Hematopoietic multipotent progenitor cell treated with erythropoietin and hydrocortisone succinate and interleukin-3 and kit ligand, for 17 days (in vitro differentiated cells): ENCODE measurements around the gene FBXW4.

Source experiments
- DNase-seq: peaks from one replicate; pipeline ENCODE4 v3.0.0-alpha.2; 2015; ENCODE audit warnings: low spot score

The FBXW4 gene

GRCh38 chr10:101696632-101697031 lies 1.7 kb upstream of the FBXW4 start:
- no peak for DNase-seq

DNA sequence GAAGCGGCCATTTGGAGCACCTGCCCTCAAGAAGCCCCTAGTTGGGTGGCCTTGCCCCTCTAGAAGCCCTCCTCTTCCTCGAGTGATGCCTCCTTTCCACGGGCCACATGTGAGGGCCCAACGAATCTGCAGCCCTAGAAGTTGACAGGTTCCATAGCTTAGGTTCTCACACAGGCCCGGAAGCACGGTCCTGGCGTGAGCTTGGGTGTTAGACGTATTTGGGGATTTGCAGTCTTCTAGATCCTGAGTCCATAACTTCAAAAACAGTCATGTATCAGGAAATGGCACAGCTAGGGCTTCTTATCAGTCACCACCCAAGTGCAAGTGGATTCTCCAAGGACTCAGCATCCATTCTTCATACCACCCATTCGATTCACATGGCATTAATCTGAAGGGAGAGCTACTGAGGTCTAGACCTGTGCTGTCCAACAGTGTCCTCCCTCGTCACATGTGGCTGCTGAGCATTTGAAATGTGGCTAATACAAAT lies 477 bp upstream of the FBXW4 start:
- DNase-seq, result peak; percentile 14

DNA sequence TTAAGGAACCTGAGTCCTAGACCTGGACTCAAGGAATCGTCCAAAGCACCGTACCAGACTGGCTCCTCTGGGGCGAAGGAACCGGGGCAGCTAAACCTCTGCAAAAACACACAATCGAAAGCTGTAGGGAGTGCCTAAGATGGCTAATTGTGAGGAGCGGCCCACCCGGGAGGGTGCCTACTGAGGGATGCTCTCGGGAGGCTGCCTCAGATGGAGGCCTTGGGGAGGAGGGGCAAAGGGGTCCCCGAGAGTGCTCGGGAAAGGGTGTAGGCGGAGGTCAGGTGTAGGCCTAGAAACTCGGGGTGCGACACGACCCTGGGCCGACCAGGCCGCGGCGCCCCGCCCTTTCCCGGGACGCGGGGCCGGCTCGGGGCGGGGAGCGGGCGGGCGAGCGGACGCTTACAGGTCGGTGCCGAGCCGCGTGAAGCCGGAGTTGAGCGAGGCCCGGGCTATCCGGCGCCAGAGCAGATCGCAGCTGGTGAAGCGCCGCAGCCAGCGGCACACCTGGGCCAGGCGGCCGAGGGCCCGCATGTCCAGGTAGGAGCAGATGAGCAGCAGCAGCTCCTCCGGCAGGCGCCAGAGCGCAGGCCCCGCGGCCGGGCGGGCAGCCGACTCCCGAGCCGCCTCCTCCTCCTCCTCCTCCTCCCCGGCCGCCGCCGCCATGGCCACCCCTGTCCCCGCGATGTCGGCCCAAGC lies 844 bp downstream of the FBXW4 start:
- peak; percentile 73 for DNase-seq

GRCh38 chr10:101693651-101693977 lies 1.4 kb downstream of the FBXW4 start:
- DNase-seq, result no peak

DNA sequence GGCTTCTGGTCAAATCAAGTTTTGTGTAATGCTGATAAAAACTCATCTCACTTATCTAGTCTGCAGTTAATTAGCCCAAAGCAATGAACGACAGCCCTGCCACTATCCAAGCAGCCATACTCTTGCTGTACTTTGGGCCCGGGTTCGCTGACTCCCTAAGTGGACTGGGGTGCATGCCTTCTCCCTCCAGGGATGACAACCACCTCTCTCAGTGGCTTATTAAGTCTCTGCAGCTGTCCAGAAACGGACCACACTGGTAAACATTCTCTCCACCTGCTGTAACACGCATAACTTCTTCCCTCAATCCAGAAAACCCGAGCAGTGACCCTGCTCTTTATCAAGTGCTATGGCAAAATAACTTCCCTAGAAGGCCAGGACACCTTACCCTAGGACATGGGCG lies 3.9 kb downstream of the FBXW4 start:
- no peak for DNase-seq

GRCh38 chr10:101690461-101690860 lies 4.5 kb downstream of the FBXW4 start:
- DNase-seq, result no peak

- DNase-seq, result no peak
Measured at GRCh38 chr10:101687071-101687658, 7.8 kb downstream of the FBXW4 start.

DNA sequence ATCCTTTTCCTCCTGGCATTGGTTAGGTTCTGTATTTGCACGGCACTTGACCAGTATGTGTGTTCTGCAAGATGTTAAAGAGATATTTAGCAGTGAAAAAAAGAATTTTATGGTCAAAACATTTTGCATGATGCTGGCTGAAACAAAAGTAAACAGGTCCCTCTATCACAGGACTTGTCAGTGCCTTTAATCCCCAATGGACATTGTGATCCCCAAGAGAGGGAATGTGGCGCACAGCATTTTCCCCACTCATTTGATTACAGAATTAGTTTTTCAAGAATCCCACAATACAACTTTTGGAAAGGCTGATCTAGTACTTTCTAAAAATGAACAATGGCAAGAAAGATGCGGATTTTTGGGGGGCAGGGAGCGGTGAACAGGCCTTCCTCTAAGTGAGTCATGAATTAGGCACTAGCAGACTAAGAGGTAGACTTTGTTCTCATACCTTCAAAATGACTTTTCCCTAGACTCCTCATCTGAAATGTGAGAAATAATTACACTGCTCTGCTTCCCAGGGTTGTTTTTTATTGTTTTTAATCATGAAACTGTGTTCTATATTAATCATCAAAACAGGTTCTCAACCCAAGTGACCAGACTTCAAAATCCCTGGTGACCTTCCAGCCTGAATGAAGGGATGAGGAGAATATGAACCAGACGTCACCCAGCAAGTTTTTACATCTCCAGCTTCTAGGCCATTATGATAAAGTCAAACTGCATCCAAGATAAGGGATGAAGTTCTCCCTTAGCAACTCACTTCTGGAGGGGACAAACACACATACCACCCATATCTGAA lies 8.6 kb downstream of the FBXW4 start:
- DNase-seq, result no peak

- no peak for DNase-seq
Measured at GRCh38 chr10:101684782-101685181, 10.2 kb downstream of the FBXW4 start.

DNA sequence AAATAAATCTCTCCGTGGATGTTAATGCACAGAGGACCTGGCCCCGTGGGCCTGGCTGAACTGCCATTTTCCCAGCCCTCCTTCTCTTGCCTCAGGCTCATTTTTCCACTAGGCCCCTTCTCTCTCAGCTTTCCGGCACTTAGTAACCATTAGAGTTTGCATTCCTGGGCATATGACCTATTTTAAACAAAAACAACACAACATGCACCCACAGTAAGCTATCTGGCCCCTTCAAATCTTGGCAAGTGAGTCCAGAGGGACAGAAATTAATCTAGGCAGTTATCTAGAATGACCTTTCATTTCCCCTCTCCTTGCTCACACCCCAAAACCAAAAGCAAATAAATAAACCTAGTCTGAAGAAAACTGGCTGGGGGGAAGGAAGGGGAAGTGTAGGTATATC lies 11.7 kb downstream of the FBXW4 start:
- DNase-seq, result no peak

DNA sequence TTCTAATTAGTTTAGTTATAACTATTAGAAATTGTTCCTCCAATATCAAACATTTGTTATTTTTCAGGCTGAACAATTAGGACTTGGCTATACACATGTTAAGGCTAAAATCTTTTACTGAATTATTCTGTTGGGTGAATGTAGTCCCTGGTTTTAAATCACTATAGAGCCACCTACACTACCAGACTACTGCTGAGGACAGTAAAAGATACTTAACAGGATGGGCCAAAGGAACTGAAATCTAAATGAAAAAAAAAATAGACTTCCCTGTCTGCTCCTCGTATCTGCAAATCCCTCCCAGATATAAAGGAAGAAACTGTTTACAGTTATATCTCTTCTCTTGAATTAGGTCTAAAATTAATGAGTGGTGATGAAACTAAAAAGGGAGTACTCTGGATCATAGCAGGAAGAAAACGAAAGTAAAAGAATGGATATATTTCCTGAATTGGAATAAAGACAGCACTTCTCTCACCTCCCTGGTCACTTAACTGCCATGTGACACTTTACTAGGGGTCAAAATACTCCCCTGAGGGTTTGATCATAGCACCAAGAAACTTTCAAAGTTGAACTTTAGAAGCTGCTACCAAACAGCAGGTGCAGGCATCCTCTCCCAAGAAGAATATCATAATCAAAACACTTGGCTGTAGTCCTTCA lies 12.7 kb downstream of the FBXW4 start:
- no peak for DNase-seq

- no peak for DNase-seq
Measured at GRCh38 chr10:101676565-101676964, 18.4 kb downstream of the FBXW4 start.

GRCh38 chr10:101675115-101675514 lies 19.9 kb downstream of the FBXW4 start:
- DNase-seq, result no peak

DNA sequence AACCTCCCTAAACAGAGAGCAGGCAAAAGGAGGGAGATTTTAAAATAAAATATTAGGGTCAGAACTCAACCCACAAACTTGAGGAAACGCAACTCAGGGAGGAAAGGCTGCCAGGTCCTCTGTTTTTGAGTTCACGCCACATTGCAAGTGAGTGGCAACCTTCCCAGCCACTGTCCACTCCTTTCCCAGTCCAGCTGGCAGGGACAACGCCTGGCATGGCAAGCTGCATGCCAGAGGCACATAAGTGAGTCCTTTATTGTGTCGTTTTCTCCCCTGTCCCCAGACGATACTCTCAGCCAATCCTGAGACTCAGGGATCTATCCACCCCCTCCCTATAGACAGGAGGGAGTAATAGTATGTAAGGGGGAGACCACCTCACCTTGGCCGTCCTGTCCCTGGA lies 22.4 kb downstream of the FBXW4 start:
- DNase-seq, result no peak

DNA sequence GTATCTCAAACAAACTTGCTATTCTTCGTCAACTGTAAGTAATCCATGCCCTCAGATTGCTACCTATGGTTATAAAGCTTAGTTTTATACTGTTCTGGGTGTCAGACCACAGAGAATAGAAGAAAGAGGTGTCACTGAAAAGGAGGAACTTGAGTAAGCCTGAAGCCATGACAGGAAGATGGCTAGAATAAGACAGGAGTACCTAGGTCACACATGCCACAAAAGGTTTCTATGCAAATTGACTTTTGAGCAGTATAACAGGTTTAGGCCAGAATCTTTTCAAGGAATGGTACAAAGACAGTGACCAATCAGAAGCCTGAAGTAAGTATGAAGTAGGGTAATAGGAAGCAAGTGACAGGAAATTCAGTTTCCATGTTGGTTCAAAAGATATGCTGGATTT lies 23.5 kb downstream of the FBXW4 start:
- no peak for DNase-seq

- no peak for DNase-seq
Measured at GRCh38 chr10:101670635-101671034, 24.3 kb downstream of the FBXW4 start.

GRCh38 chr10:101669181-101669580 lies 25.8 kb downstream of the FBXW4 start:
- no peak for DNase-seq

GRCh38 chr10:101668566-101668965 lies 26.4 kb downstream of the FBXW4 start:
- no peak for DNase-seq

DNA sequence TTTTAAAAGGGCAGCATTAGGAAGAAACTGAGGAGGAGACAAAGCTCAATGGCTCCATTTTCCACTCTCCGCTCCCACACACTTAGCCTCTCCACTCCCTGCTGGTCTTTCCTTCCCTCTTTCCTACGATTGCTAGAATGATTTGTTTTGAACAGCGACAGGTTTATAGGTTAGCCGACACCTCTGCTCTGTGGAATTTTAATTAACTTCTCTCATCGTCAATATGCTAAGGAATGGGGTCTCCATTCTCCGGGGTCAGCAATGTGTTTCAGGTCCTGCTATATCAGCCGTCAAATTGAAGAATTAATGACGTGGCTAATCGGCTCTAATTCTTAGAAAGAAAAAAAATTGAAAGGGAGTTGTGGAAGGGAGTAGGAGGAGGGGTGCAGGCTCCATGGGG lies 28.9 kb downstream of the FBXW4 start:
- DNase-seq, result no peak

DNA sequence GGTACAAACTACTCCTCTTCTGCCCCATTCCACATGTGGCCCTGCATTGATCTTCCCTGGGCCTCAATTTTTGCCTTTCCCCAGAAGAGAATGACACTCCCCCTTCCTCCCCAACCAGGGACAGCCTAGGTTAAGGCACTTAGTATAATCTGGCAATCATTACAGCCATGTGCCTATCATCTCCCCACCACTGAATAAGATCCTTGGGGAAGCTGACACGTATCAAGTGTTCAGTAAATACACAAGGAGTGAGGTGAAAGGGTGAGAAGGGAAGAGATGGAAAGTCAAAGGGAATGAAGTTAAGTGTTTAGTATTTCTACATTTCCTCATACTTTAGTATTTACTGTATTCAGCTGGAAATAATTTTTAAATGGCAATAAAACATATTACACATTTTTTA lies 31.9 kb downstream of the FBXW4 start:
- no peak for DNase-seq

DNA sequence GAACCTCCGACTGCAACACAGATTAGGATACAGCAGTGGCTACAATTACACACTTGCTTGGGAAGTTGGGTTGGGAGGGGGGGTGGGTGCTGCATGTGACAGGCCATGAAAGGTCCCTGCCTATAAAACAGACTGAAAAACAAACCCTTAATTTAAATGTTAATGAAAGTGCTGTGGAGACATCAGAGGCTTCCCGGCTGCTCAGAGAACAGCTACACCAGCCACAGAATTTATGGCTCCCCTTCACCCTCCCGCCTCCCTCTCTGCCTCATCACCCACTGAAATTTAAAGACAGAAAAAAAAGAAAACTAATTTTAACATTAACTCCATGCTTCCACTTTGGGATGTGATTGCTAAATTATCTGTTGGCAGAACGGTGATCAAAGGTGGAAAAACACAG lies 34.7 kb downstream of the FBXW4 start:
- DNase-seq, result no peak

DNA sequence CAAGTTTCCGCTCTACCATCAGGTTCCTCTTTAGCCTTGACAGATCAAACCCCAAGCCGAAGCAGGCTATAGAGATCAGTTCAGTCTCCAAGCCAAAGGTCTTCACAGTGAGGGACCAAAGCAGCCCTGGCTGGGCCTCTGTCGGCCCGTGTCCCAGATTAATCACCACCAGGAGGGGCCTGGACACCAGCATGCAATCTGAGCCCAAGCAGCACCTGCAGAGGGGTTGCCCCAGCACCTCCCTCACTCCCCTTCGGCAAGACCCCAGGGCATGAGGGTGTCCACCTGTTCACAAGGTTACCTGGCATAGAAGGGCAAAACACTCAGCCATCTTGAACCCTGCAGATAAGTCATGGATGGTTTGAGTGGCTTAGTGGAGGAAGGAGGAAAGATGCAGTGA lies 36.0 kb downstream of the FBXW4 start:
- no peak for DNase-seq

DNA sequence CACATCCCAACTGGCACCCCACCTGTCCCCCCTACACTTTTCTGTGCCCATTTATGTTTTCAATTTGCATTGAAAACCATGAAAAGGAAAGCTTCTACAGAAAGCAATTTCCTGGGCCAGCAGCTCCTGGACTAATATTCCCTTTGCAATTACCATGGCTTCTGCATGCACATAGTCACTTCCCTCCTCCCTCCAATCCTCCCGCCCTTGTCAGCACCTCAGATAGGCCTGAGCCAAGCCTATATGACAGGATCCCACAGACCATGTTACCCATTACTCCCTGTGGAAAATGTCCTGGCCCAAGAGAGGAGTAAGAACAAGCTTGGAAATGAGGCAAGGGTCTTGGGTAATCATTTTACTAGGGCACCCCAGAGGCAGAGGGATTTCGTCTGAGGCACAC lies 38.1 kb downstream of the FBXW4 start:
- DNase-seq, result no peak
